ENCODE results near the gene FNDC3A. TPM values are rescaled to one million over a fixed set of nuclear protein-coding genes. Genes with fewer than 3 reads are reported as not detected.

The FNDC3A gene
- total and polyA plus RNA-seq, 4 donors: 17.6 to 87.6 (median 34.5) TPM

GRCh38 chr13:49245101-49245500 is 269.4 kb downstream of the FNDC3A start:
- no peak overlapping the region for H3K4me3 ChIP-seq
- TF ChIP-seq, protein P1, sequence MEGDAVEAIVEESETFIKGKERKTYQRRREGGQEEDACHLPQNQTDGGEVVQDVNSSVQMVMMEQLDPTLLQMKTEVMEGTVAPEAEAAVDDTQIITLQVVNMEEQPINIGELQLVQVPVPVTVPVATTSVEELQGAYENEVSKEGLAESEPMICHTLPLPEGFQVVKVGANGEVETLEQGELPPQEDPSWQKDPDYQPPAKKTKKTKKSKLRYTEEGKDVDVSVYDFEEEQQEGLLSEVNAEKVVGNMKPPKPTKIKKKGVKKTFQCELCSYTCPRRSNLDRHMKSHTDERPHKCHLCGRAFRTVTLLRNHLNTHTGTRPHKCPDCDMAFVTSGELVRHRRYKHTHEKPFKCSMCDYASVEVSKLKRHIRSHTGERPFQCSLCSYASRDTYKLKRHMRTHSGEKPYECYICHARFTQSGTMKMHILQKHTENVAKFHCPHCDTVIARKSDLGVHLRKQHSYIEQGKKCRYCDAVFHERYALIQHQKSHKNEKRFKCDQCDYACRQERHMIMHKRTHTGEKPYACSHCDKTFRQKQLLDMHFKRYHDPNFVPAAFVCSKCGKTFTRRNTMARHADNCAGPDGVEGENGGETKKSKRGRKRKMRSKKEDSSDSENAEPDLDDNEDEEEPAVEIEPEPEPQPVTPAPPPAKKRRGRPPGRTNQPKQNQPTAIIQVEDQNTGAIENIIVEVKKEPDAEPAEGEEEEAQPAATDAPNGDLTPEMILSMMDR (IDR thresholded peaks at IDR 0.05; ENCODE audit: control extremely low read depth, extremely low read depth): no peak

DNA sequence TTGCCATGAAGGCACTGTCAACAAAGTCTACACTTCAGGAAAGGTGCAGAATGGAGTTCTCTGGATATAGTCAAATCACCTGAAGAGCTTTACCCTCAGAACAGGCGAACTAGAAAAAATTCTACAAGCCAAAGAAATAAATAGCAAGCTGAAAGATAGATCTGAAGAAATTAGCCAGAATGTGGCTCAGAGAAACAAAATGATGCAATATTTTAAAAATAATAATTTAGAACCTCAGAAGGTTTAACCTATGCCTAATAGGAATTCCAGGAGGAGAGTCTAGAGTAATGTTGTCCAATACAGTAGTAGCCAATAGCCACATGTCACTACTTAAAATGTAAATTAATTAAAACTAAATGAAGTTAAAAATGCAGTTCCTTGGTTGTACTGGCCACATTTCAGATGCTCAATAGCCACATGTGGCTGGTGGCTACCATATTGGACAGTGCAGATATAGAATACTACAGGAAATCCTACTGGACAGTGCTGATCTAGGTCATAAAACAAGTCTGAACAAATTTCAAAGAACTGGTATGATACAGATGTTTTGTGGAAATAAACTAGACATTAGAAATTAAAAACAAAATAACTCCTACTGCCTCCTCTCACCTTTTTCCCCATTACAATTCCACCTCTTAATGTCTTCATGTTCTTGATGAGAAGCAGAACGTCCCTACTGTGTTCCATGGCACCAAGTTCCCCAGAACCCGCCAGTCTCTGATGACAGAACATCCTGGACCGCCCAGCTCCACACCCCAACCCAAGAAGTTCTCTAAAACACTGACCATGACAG is 271.3 kb downstream of the FNDC3A start:
- 25% methylated on average over 4 of the region's 4 CpGs for WGBS, 2 donors
- no peak for DNase-seq
- Histone ChIP-seq H3K36me3 (ENCODE audit: control insufficient read depth in 4 of 4, insufficient read depth in 4 of 4, low read length in 4 of 4) (peaks cover 1 to 3% (median 2%) of the 10 kb centered on the region in 4 donors), H3K9ac (ENCODE audit: insufficient read depth in 1 of 2, low read length in 2 of 2) (peak overlapping the region; percentile 95 to 98), H3K27me3 (ENCODE audit: control insufficient read depth in 3 of 3, insufficient read depth in 3 of 3, low read length in 2 of 3) (no peaks in the 10 kb centered on the region), H3K4me3 (peak overlapping the region; percentile 83), H3K9me3 (ENCODE audit: control insufficient read depth in 4 of 4, insufficient read depth in 3 of 4, low read length in 3 of 4) (peaks cover 0 to 3% (median 0%) of the 10 kb centered on the region in 4 donors), H3K4me1 (ENCODE audit: control insufficient read depth in 5 of 5, insufficient read depth in 5 of 5, low read length in 5 of 5) (peaks cover 0 to 14% (median 1%) of the 10 kb centered on the region in 5 donors), H3K27ac (ENCODE audit: low read depth in 1 of 2, low read length in 1 of 2) (peak overlapping the region; percentile 85 to 97)
- peak; percentile 52 for ATAC-seq (ENCODE audit: insufficient read depth, low FRiP score)
- TF ChIP-seq, protein P1 (IDR thresholded peaks at IDR 0.05; ENCODE audit: control extremely low read depth, extremely low read depth): no peak

More at GRCh38 chr13:49245101-49245500, 269.4 kb downstream of the FNDC3A start:
- peaks cover 0 to 14% (median 0%) of the 10 kb centered on the region in 5 donors for H3K4me1 ChIP-seq (ENCODE audit: control insufficient read depth in 5 of 5, insufficient read depth in 5 of 5, low read length in 5 of 5)
- DNase-seq: no peak
- no peak for ATAC-seq (ENCODE audit: insufficient read depth, low FRiP score)
- no peaks in the 10 kb centered on the region for H3K27me3 ChIP-seq (ENCODE audit: control insufficient read depth in 3 of 3, insufficient read depth in 3 of 3, low read length in 2 of 3)
- no peak overlapping the region for H3K9ac ChIP-seq (ENCODE audit: insufficient read depth in 1 of 2, low read length in 2 of 2)
- H3K36me3 ChIP-seq (ENCODE audit: control insufficient read depth in 4 of 4, insufficient read depth in 4 of 4, low read length in 4 of 4): peaks cover 0 to 3% (median 1%) of the 10 kb centered on the region in 4 donors
- H3K27ac ChIP-seq (ENCODE audit: low read depth in 1 of 2, low read length in 1 of 2): no peak overlapping the region
- peaks cover 0 to 3% (median 0%) of the 10 kb centered on the region in 4 donors for H3K9me3 ChIP-seq (ENCODE audit: control insufficient read depth in 4 of 4, insufficient read depth in 3 of 4, low read length in 3 of 4)

DNA sequence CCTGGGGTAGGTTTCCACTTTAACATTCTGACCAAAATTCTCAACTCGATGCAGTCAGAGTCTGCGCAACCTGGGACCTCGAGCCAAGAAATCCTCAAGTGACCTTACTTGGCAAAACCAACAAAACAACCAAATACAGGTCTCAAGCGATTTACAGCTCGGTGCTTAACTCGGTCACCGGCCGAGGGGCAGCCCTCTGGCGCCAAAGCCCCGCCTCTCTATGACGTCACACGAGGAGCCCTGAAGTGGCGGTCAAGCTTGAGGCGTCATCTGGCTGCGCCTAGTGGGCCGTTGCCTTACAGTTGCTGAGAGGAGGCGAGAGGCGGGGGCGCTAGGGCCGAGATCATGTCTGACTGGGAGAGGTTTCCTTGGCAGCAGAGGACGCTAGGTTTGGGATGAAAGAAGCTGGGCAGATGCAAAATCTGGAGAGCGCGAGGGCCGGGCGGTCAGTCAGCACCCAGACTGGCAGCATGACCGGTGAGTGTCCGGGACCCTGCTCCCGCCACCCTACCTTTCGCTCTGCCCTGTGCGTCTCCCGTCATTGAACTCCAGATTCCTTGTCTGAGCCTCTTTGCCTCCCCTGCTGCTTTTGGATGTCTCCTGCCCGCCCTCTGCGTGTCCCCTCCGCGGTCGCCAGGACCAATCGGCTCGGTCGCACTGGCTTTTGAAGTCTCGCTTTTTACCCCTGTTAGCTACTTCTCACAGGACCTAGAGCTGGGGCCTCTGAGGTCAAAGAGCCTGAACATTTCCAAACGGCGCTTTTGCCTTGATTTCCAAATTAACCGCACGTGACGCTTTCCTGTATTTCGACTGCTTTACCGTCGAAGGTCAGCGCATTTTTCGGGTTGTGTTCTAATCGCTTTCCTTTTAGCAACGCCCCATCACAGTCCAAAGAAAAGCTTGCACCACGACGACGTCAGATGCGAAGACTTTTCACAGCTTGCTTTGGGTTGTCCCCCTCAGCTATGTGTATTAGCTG is 272.2 kb downstream of the FNDC3A start, which contains the start of gene CDADC1:
Gene CDADC1, plus strand, starts transcription at position 283 of the 979 bp plus-strand sequence. Its CDS starts 113 bp downstream, at position 396.
- peak within 1 kb of the TSS; percentile 95 to 98 for H3K9ac ChIP-seq (ENCODE audit: insufficient read depth in 1 of 2, low read length in 2 of 2)
- H3K4me1 ChIP-seq (ENCODE audit: control insufficient read depth in 5 of 5, insufficient read depth in 5 of 5, low read length in 5 of 5): peaks cover 0 to 14% (median 2%) of the 10 kb centered on the region in 5 donors
- DNase-seq: peak; percentile 98 to 99 (median 99)
- WGBS, 2 donors: 0% methylated on average over 56 of the region's 56 CpGs
- TF ChIP-seq, protein P1 (IDR thresholded peaks at IDR 0.05; ENCODE audit: control extremely low read depth, extremely low read depth): no peak
- H3K9me3 ChIP-seq (ENCODE audit: control insufficient read depth in 4 of 4, insufficient read depth in 3 of 4, low read length in 3 of 4): no peaks in the 10 kb centered on the region
- H3K4me3 ChIP-seq: peak within 1 kb of the TSS; percentile 83
- H3K27ac ChIP-seq (ENCODE audit: low read depth in 1 of 2, low read length in 1 of 2): peak within 1 kb of the TSS; percentile 85 to 97
- H3K27me3 ChIP-seq (ENCODE audit: control insufficient read depth in 3 of 3, insufficient read depth in 3 of 3, low read length in 2 of 3): no peaks in the 10 kb centered on the region
- peaks cover 2 to 3% (median 3%) of the 10 kb centered on the region in 4 donors for H3K36me3 ChIP-seq (ENCODE audit: control insufficient read depth in 4 of 4, insufficient read depth in 4 of 4, low read length in 4 of 4)
- ATAC-seq (ENCODE audit: insufficient read depth, low FRiP score): peak; percentile 96

Data from lung (tissue), 12 donors.